Sigmoid colon (tissue), 4 donors: Measurements from ENCODE around the gene SEC61A1.

Experiments used
- CTCF ChIP-seq, 4 experiments: fragments of 450-650 bp in 3 of 4; fragments of 200-600 bp in 1 of 4; IDR thresholded peaks; one replicate each; pipeline ENCODE4 v1.5.1; 2016 to 2019; ENCODE audit warnings: antibody characterized with exemption in 4 of 4, mild to moderate bottlenecking in 3 of 4, moderate library complexity in 2 of 4
- POLR2A ChIP-seq, 2 donors: fragments of 450-650 bp; IDR thresholded peaks; one replicate each; pipeline ENCODE4 v1.6.1; 2016; ENCODE audit warnings: antibody characterized with exemption in 2 of 2, mild to moderate bottlenecking in 2 of 2, moderate library complexity in 2 of 2
- POLR2AphosphoS5 ChIP-seq, 4 donors: sonication (generic); formaldehyde crosslinking; IDR thresholded peaks; one replicate each; pipeline ENCODE4 v1.6.1; 2017; ENCODE audit warnings: antibody characterized with exemption in 4 of 4

- no peak for TF ChIP-seq CTCF (IDR thresholded peaks at IDR 0.05)
- no peak for TF ChIP-seq POLR2A (IDR thresholded peaks at IDR 0.05)
- no peak for TF ChIP-seq POLR2AphosphoS5 (IDR thresholded peaks at IDR 0.05)
Observed at GRCh38 chr3:128066114-128066513, 13.9 kb downstream of the SEC61A1 start.
